GM19240 (cell line): ENCODE measurements around the gene FANCC.

Source experiments
- DNase-seq: peaks from one replicate; pipeline ENCODE4 v3.0.0; 2011; ENCODE audit warnings: low spot score; ENCODE audit not compliant: insufficient read length

The FANCC gene

GRCh38 chr9:95193480-95193879 lies 124.0 kb downstream of the FANCC start:
- DNase-seq = no peak

GRCh38 chr9:95193067-95193466 lies 124.4 kb downstream of the FANCC start:
- no peak for DNase-seq

GRCh38 chr9:95192631-95193030 lies 124.9 kb downstream of the FANCC start:
- DNase-seq = no peak

GRCh38 chr9:95190413-95190812 lies 127.1 kb downstream of the FANCC start:
- DNase-seq = no peak

- no peak for DNase-seq
Observed at GRCh38 chr9:95189251-95190098, 128.0 kb downstream of the FANCC start.

- no peak for DNase-seq
Observed at GRCh38 chr9:95188459-95188858, 129.1 kb downstream of the FANCC start.

GRCh38 chr9:95185956-95186355 lies 131.6 kb downstream of the FANCC start:
- DNase-seq = no peak

- no peak for DNase-seq
Observed at GRCh38 chr9:95182854-95183563, 134.5 kb downstream of the FANCC start.

GRCh38 chr9:95181835-95182234 lies 135.7 kb downstream of the FANCC start:
- no peak for DNase-seq

GRCh38 chr9:95181226-95181818 lies 136.2 kb downstream of the FANCC start:
- no peak for DNase-seq

GRCh38 chr9:95177617-95178016 lies 139.9 kb downstream of the FANCC start:
- no peak for DNase-seq

- DNase-seq = no peak
Observed at GRCh38 chr9:95176755-95177319, 140.7 kb downstream of the FANCC start.

- DNase-seq = no peak
Observed at GRCh38 chr9:95175523-95175922, 142.0 kb downstream of the FANCC start.

GRCh38 chr9:95174038-95174437 lies 143.5 kb downstream of the FANCC start:
- DNase-seq = no peak

- DNase-seq = no peak
Observed at GRCh38 chr9:95171596-95171995, 145.9 kb downstream of the FANCC start.

GRCh38 chr9:95171001-95171400 lies 146.5 kb downstream of the FANCC start:
- no peak for DNase-seq

- peak; percentile 7 for DNase-seq
Observed at GRCh38 chr9:95167998-95168397, 149.5 kb downstream of the FANCC start.

GRCh38 chr9:95165004-95165403 lies 152.5 kb downstream of the FANCC start:
- DNase-seq = no peak

- peak; percentile 14 for DNase-seq
Observed at GRCh38 chr9:95157481-95158151, 159.9 kb downstream of the FANCC start.

GRCh38 chr9:95156074-95156473 lies 161.4 kb downstream of the FANCC start:
- no peak for DNase-seq

GRCh38 chr9:95155220-95155619 lies 162.3 kb downstream of the FANCC start:
- DNase-seq = no peak
